Glomerular visceral epithelial cell (primary cell): ENCODE measurements around the gene ERAP2.
"Not testable (repeated sequence)": the region's sequence is repeated elsewhere in the genome, so short reads cannot be mapped to it uniquely, and the experiment has no call there.

Experiments
- DNase-seq: peaks from one replicate; pipeline ENCODE4 v3.0.0-alpha.2; 2016; ENCODE audit errors: extremely low spot score

ERAP2 gene

GRCh38 chr5:96896276-96896675 is 20.0 kb downstream of the ERAP2 start:
- DNase-seq, result no peak

DNA sequence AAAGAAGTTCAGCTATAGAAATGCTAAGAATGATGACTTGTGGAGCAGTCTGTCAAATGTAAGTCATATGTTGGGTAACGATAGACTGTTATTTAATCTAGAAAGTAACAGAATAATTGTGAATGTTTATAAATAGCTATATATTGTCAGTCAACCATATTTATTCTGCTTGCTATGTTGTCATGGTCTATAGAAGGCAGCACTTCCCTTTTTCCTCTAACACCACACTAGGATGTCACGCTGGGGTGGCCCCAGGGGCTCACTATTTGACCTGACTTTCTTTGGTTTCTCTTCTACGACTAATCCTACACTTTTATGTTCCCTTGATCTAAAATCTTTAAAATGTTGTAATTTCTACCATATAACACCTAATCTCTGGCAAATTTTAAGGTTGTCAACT is 20.5 kb downstream of the ERAP2 start:
- no peak for DNase-seq

- DNase-seq, result no peak
Observed at GRCh38 chr5:96901384-96901783, 25.1 kb downstream of the ERAP2 start.

DNA sequence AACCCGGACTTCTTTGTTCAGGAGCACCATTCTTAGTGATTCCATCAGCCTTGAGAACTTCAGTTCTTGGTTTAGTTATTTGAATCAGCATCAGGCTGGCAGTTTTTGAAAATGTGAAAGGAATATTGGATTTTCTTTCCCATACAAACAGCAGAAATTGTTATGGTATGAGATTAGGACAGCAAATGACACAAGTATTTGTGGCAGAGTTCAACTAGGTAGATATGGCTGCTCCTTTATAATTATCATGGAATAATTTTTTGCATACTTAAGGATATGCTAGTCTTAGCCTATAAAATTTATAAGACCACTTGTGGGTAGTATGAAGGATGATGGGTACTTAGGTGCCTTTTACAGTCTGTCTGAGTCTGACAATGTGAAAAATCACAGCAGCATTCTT is 25.5 kb downstream of the ERAP2 start:
- no peak for DNase-seq

GRCh38 chr5:96902876-96903275 is 26.6 kb downstream of the ERAP2 start:
- no peak for DNase-seq

DNA sequence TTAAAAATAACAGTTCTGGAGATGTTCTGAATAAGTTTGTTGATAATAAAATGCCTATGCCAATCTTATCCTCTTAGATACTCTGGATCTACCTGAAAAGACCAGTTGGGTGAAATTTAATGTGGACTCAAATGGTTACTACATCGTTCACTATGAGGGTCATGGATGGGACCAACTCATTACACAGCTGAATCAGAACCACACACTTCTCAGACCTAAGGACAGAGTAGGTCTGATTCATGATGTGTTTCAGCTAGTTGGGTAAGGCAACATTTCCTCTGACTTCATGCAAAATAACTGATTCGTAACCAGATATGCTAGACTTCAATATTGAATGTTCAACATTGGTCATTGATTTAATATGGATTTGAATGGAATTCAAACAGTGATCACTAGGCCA is 27.0 kb downstream of the ERAP2 start:
- no peak for DNase-seq

- no peak for DNase-seq
Observed at GRCh38 chr5:96904054-96904931, 28.0 kb downstream of the ERAP2 start.

DNA sequence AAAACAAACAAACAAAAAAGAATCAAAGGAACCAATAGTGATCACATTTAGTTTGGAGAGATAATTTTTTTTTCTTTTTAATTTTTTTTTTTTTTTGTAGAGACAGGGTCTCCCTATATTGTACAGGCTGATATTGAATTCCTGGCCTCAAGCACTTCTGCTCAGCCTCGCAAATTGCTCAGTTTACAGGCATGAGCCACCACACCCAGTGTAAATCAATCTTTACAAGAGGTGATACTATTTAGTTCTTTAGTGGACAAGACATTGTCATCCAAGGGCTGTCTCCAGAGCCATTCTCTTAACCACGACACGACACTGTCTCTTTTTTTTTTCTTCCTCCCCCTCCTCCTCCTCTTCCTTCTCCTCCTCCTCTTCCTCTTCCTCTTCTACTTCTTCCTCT is 29.6 kb downstream of the ERAP2 start:
- DNase-seq, result no peak

DNA sequence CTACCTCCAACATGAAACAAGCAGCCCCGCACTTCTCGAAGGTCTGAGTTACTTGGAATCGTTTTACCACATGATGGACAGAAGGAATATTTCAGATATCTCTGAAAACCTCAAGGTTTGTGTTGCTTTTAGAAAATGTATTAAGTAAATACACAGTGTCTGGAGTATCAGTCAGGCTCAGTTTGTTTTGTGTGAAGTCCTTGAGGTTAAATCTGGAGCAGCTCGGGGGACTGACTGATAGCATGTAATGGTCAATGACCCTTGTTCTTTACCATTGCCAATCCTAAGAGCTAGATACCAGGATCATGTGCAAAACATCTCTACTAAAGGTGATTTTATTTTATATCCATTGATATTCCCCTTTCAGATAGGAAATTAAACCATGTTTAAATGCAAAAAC is 32.7 kb downstream of the ERAP2 start:
- no peak for DNase-seq

GRCh38 chr5:96909435-96909834 is 33.1 kb downstream of the ERAP2 start:
- DNase-seq, result no peak

- no peak for DNase-seq
Observed at GRCh38 chr5:96911139-96911538, 34.8 kb downstream of the ERAP2 start.

DNA sequence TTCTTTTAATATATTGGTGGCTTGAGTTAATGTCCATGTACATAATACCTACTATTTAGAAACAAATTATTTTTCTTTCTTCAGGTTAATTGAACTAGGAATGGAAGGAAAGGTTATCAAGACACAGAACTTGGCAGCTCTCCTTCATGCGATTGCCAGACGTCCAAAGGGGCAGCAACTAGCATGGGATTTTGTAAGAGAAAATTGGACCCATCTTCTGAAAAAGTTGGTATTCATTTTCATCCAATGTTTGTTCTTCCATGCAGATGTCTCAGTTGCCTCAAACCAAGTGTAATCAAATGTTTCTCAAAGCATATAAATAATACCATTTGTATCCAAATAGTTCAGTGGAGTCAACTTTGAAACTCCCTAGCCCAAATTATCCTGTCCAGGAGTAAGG is 36.9 kb downstream of the ERAP2 start:
- no peak for DNase-seq

DNA sequence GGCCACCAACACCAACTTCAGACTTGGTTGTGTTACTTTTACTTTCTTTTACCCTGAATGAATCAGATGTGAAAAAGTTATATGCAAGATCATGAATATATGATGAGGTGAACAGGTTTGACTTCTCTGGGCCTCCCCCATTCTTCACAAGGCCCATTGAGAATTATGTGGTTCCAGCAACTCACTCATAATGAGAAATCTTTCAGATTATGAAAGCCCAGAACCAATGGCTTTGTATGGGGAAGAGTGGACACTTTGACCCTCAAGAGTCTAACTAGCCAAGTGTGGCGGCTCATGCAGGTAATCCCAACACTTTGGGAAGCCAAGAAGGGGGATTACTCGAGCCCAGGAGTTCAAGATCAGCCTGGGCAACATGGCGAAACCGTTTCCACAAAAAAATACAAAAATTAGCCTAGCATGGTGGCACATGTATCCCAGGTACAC is 43.5 kb downstream of the ERAP2 start:
- DNase-seq, result no peak

- DNase-seq, result no peak
Observed at GRCh38 chr5:96920744-96921355, 44.5 kb downstream of the ERAP2 start.

- DNase-seq, result no peak
Observed at GRCh38 chr5:96922499-96923244, 46.4 kb downstream of the ERAP2 start.

GRCh38 chr5:96924016-96924443 is 47.7 kb downstream of the ERAP2 start:
- DNase-seq, result no peak

DNA sequence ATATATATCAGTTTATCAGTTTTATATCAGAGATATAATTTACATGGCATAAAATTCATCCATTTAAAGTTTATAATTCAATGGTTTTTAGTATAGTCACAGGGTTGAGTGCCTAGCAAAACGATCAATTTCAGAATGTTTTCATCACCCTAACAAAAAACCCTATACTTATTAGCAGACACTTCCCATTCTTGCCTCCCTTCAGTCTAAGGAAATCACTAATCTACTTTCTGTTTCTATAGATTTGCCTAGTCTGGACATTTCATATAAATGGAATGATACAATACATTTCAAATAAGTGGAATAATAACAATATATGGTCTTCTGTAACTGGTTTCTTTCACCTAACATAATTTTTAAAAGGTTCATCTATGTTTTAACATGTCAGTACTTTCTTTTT is 50.0 kb downstream of the ERAP2 start:
- DNase-seq, result no peak

DNA sequence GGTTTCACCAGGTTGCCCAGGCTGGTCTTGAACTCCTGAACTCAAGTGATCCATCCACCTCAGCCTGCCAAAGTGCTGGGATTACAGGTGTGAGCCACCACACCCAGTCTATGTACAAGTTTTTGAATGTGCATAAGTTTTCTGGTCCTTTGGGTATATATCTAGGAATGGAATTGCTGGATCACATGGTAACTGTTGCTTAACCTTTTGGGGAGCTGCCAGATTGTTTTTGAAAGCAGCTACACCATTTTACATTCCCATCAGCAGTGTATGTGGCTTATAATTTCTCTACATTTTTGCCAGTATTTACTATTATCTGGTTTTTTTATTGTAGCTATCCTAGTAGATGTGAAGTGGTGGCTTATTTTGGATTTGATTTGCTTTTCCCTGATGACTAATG is 50.7 kb downstream of the ERAP2 start:
- DNase-seq, result no peak

DNA sequence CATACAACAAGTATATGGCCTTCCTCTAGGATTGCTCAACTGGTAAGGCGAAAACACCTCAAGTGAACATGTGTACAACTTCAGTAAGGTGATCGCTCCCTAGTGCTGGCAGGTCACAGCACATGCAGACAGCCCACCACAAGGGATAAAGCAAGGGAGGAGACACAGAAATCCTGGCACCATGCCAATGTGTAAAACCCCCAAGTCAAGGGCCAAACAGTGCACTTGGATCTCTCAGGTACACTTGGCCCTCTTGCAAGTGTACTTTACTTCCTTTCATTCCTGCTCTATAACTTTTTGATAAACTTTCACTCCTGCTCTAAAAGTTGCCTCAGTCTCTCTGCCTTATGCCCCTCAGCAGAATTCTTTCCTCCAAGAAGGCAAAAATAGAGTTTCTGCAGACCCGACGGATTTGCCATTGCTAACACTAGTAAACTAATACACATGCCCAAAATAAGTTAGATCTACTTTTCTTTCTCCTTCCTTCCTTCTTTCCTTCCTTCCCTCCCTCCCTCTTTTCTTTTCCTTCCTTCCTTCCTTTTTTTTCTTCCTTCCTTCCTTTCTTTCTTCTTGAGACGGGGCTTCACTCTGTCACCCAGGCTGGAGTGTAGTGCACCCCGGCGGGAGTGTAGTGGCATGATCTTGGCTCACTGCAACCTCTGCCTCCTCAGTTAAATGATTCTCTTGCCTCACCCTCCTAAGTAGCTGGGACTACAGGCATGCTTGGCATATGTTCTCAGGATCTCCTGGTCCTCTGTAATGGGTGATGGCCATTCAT is 52.8 kb downstream of the ERAP2 start:
- DNase-seq, result no peak

GRCh38 chr5:96930058-96930457 is 53.8 kb downstream of the ERAP2 start:
- DNase-seq, result no peak

- DNase-seq, result no peak
Observed at GRCh38 chr5:96930589-96930988, 54.3 kb downstream of the ERAP2 start.

DNA sequence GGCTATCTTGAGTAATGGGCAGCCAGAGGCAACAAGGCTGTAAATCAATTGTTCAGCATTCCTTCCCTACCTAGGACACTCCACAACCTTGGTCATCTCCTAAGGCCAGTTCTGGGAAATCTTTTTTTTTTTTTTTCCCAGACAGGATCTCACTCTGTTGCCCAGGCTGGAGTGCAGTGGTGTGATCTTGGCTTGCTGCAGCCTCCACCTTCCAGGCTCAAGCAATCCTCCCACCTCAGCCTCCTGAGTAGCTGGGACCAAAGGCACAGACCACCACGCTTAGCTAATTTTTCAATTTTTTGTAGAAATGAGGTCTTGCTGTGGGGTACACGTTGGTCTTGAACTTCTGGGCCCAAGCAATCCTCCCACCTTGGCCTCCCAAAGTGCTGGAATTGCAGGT is 54.7 kb downstream of the ERAP2 start:
- DNase-seq, result not testable (repeated sequence)
